HL-60/S4 treated with retinoic acid at 250 ng/mL for 4 days and 3 days (cell line): Measurements from ENCODE around the gene KIRREL3.

Experiments
- in situ Hi-C: fragments of 300-500 bp; cut with MboI; formaldehyde crosslinking; loops from 2 replicates; pipeline ENCODE4 v1.7.0; 2022; ENCODE audit warnings: low sequenced_read_pairs

The KIRREL3 gene

DNA sequence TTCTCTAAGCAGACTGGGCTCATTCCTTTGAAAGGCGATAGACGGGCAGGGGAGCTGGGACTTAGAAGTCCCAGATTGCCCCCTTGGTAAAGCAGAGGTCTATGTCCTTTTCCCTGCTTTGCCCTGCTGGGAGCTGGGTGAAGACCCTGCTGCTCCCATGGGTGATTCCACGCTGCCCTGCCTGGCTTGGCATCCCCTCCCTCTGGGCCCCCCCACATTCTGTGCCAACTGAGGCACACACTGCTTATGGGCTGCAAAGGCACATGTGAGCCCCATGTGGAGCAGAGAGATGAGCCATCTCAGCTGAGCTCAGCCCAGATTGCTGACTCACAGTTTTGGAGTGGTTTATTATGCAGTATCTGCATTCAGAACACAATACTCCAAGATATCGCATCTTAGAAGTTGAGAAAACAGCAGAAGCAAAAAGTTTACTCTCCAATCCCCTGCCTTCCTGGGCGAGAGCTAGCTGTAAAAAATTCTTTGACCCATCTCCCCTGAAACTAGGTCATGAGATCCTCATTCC, 517.9 kb downstream of the KIRREL3 start:
- in situ Hi-C loops, result no loop called here

DNA sequence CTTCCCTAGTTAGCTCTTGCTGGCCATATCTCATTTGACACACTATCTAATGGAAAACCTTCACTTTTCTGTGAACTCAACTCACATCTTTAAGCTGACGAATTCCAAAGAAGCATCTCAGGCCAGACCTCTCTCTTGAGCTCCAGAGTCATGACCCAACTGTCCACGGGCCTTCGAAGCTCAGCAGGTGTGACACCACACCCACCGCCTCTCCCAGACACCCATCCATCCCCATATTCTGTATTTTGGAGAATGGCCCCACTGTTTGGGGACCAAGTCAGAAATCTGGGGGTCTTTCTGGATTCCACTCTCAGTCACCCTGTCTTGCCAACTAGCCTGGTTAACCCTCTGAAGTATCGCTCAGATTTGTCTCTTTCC, 519.3 kb downstream of the KIRREL3 start:
- in situ Hi-C loops, result no loop called here

DNA sequence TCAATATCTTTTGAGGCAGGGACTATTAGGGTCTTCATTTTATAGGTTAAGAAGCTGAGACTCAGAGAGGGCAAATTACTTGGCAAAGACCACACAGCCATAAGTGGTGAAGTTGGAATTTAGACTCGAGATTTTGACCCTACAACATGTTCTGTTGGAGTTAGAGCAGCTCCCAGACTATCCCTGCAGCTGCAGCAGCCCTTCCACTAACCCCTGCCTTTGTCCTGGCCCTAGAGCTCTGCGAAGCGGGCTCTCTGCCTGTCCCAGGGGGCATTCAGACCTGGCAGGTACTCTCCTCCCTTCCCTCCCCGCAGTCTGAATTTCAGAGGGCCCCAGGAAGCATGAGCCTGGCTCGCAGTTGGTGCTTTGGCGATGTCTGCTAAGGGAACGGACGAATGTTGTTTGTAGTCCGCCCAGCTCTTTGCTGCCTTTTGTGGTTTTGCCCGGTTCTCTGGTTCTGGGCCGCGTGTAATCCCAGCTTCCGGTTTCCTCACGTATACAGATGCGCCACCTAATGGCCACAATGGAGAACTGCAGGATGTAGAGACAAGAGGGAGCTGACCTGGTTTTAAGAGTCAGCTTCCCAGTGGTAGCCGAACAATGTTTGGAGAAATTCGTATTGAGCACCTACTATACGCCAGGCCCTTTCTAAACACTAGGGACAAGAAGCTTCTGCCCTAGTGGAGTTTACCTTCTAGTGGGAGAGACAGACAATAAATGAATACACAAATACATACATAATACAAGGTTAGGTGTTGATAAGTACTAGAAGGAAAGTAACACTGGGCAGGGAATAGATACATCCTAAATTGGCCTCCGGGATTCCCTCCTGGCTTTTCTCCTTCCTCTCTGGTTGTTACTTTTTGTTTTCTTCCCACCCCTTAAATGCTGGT, 519.9 kb downstream of the KIRREL3 start:
- in situ Hi-C loops, result no loop called here

DNA sequence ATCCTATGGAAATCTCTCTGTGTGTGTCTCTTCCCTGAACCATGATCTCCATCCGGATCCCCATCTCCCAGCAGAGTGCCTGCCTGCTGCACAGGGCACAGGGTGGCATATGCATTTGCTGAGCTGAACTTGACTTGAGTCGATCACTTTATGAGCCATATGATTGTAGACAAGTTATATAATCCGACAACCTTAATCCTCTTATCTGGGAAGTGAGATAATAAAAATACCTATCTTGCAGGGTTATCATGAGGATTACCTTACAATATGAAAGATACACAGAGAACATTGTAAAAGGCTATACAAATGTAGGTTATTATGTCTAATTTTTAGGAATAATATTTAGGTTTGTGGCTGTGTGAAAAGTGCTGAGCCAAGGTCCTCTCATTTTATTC, 520.6 kb downstream of the KIRREL3 start:
- in situ Hi-C loops, result no loop called here

DNA sequence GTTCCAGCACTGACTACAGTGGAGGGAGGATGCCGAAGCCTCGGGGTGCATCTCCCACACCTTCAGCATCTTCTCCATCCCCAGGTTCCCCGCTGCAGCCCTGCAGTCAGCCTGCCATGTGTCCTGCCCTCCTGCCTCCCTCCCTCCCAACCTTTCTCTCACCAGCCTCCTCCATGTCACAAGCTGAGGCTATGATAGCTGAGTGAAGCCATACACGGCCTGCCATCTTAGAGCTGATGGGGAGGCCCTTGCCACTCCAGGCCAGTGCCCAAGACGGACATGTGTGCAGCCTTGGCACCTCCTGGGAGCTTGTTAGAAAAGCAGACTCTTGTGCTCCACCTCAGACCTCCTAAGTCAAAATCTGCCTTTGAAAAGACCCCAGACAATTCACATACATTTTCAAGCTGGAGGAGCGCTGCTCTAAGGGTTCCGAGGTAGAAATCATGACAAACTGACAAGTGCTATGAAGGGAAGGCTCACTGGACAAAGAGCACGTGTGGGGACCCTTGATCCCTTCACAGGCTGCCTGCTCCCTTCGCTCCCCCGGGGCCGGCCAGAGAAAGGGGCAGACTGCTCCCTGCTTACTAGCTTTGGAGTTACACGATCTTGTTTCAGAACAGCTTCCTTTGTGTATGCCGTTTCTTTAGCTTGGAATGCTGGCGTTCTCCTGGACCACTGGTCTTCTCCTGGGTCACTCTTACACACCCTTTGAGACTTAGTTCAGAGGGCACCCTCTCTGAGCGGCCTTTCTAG, 521.2 kb downstream of the KIRREL3 start:
- in situ Hi-C loops, result no loop called here

DNA sequence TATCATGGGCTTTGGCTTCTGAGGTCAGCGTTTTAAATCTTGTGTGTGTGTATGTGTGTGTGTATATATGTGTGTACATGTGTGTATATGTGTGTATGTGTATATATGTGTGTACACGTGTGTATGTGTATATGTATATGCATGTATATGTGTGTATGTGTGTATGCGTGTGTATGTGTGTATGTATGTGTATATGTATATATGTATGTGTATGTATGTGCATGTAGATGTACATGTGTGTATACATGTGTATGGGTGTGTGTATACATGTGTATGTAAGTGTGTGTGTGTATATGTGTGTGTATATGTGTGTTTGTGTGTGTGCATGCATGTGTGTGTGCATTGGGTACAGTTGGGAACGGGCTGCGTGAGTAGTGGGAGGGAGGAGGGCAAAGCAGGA, 522.1 kb downstream of the KIRREL3 start:
- in situ Hi-C loops, result no loop called here

DNA sequence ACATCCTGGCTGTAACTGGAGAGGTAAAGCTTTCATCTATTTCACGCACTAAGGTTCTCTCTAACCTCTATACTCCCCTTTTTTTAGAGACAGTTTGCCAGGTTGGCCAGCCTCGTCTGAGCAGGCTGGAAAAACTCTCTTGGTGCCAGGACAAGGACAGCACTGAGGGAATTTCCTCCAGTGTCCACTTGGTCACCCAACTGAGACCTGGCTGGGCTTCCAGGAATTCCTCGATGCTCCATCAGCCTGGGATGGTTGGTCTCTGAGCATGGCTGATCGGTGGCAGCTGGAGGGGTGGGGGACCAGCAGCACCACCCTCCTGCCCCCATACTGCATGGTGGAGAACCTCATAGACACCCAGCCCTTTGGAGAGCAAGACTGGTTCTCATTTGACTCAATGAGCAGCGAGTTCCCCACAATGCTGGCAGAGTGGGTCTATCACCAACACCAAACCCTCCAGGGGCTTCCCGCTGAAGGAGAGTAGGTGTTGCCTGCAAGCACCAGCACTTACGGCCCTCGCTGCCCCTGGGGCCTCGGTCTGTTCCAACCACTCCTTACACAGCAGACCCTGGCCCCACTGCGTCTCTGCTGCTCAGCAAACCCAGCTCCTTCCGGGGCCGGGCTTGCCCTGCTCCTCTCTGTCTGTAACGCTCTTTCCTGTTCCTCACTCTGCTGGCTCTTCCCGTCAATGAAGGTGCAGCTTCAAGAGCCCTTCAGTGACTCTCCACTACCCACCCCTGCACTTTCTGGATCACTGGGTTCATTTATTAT, 522.9 kb downstream of the KIRREL3 start:
- in situ Hi-C loops, result no loop called here

DNA sequence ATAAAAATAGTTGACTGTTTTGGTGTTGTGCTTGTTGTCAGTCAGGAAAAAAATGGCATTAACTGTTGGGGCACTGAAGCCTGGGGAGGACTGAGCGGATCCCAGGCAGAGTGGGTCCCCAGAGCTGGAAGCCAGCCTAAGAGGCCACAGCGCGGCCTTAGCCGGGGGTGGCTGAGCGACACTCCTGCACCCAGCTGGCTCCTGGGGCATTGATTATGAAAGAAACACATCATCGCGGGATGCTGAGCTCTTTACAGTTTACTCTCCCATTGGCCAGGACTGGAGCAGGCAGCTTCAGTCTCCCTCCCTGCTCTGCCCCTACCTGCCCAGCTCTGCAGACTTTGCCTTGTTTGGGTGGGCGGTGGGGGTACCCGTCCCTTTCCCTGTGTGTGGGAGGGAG, 523.6 kb downstream of the KIRREL3 start:
- in situ Hi-C loops, result no loop called here

DNA sequence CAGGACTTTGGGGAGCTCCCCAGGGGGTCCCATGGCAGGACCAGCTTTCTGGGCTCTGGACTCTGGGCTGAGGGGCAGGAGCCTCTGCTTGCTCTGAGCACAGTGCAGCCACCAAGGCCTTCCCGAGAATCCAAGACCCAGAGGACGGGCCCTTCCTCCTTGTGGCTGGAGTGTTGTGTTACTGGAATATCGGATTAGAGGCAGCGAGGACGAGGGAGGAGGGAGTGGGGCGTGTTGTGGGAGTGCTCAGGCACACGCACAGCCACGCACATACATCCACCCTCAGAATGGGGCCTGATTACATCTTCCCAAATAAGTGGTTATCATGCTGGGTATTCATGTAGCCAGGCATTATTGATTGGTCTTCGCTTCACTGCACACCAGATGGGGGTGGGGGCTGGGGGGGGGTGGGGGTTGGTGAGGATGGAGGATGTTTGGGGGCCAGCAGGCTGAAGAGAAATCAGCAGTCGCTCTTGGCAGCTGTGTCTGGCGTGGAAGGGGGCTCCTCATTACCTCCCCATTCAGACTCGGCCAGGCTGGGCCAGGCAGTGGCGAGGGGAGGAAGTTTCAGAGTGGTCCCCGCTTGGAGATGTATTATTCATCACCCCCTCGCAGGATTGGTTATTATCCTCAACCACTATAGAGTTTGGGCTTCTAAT, 524.2 kb downstream of the KIRREL3 start:
- in situ Hi-C loops, result no loop called here

DNA sequence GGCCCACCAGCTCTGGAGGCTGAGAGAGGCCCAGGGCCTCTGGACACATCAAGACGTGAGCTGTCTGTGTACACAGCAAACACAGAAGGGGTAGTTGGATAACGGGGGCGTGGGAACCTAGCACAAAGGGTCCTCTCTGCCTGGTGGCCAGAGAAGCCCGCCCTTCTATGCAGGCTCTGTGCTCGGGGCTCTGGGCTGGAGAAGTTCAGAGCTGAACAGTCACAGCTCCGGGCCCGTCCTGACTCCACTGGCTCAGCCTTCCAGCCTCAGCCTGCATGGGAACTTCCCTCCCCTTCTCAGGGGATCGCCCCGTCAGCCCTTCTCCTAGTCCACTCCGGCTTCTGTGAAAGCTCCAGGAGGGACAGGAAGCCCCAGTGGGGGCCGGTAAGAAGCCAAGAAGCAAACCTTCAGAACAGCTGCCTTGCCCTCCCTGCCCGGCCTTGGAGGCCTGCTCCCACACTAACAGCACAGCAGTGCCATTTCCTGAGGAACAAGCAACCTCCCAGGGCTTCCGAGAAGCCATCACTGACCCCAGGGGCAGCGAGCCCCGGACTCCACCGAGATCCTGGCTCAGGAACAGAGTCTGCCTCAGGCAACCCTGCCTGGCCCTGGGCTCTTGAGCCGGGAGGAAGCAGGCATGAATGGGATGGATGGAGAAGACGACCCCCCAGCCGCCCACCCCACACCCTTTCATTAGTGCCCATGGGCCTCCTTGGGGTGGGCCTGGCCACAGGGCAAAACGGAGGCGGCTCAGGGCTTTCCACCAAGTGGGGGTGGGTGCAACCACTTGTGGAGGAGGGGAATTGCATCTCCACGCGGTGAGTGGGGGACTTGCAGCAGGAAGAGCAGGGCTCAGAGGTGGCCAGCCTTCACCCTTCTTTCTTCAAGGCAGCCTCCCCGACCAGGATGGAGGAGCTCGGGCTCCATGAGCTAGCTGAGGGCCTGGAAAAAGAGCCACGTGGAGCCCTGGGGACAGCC, 525.3 kb downstream of the KIRREL3 start:
- in situ Hi-C loops, result no loop called here

DNA sequence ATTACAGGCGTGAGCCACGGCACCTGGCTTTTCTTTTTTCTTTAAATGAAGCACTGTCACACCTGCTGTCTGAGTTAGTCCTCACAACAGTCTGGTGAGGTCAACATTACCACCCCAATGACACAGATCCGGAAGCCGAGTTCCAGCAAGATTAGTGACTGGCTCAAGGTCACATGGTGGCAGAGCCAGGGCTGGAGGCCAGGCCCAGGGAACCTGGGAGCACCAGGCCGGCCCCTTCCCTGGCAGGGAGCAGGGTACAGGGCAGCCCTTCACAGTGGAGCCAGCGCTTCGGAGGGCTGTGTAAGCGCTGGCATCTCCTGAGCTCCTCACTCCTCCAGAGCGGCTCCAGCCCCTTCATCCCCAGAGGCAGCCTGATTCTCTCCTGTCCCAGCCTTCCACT, 526.4 kb downstream of the KIRREL3 start:
- in situ Hi-C loops, result no loop called here

DNA sequence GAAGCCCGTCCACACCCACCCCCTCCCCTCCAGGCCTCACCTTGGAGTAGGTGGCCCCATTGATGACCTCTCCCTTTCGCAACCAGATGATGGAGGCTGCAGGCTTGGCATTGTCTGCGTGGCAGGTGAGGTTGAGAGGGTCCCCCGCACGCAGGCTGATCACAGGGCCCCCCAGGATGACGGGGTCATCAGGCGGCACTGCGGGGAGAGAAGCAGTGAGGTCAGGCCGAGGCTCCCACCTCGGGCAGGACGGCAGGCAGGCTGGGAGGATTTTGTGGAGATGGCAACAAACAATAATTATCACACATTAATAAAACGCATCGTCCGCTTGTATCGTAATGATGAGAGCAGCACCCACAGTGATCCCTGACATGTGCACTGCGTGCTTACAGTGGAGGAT, 527.3 kb downstream of the KIRREL3 start:
- in situ Hi-C loops, result no loop called here

DNA sequence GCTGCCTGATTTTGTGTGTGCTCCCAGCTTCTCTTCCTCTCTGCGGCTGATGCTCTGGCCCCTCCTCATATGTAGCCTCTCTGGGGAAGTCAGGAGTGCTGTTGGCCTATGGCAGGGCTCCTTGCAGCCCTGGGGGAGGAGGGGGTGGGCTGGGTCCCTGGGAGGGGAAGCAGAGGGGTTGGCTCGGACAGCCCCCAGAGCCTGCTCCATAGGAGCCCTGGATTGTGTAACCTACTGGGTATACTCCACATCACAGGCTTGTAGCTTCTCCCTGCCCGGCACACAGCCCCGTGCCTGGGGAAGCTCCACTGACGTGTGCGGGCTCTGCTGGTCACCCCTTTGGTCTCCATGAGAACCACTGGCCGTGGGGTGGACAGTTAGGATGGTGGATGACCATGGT, 531.3 kb downstream of the KIRREL3 start:
- in situ Hi-C loops, result no loop called here

DNA sequence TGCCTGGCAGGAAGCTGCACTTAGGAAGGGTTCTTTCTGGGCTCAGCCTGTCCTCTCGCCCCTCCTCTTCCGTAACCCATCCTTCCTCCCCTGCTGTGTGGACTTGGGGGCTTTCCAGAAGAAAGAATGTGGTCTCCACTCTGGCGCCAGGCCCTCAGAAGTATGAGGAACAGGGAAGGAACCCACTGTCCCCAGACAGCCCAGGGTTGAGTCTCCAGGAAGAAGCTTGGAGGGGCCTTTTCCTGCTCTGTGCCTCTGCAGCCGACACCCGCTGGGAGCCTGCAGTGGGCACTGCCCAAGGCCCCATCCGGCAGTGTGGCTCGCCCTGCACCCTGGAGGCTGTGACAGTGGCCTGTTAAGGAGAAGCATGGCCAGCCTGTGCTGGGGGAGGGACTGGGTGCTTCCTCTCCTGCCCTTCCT, 532.5 kb downstream of the KIRREL3 start:
- in situ Hi-C loops, result no loop called here

DNA sequence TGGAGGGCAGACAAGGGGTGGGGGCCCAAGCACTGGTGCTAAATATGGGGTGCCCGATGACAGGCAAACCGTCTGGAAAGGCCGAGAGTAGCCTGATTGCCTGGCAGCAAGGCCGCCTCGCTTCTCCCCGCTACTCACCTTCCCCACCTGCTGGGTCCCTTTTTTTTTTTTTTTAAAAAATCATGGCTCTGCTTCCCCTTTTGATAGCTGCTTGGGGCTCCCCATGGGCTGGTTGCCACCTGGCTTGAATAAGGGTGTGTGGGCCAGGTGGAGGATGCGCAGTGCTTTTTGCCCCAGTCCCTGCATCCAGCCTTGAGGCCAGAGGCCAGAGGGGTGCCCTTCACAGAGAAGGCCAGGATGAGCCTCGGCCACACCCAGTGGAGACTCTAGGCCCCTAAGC, 533.1 kb downstream of the KIRREL3 start:
- in situ Hi-C loops, result no loop called here

DNA sequence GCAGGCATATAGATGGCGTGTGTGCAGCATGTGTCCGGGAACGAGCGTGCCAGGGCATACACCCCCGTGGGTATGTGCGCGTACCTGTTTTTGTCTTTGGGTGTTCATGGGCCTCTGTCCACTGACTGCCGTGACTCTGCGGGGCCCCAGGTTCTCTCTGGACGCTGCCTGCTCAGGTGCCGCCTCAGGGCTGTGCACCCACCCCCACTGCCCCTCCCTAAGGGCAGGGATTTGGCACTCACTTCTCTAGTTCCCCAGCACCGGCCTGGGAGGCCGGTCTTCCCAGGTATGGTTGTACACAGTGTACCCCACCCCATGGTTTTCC, 533.6 kb downstream of the KIRREL3 start:
- in situ Hi-C loops, result no loop called here

DNA sequence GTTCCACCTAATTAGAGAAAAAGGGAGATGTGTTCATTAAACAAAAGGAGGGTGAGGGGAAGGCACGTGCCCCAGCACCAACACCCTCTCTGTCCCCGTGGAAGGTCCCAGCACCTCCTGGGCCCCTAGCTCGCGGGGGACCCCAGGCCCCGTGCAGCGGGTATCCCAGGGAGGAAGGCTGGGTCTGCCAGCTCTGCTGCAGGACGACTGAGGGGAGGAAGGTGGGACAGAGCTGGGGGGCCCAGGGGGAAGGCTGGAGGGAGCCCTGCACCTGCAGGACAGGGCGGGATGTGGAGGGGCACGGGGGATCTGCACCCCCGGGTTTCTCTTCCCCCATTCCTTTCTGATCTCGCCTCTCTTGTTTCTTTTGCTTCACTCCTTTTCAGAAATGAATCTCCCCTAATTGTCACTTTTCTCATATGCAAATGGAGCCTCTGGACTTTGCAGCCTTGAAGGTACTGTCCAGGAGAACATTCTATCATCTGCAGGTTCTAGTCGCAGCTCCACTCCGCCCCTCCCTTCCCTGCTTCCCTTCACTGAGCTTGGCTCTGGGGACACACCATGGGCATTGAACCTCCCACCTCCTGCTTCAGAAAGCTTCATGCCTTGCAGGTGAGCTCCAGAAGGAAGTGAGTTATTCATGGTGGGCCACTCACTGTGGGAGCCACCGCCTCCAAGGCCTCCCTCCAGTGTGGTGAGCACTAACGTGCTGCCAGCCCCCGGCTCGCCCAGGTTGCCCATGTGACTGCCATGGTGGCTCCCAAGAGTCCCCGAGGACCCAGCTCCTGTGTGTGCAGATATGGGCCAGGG, 534.1 kb downstream of the KIRREL3 start:
- in situ Hi-C loops, result no loop called here

DNA sequence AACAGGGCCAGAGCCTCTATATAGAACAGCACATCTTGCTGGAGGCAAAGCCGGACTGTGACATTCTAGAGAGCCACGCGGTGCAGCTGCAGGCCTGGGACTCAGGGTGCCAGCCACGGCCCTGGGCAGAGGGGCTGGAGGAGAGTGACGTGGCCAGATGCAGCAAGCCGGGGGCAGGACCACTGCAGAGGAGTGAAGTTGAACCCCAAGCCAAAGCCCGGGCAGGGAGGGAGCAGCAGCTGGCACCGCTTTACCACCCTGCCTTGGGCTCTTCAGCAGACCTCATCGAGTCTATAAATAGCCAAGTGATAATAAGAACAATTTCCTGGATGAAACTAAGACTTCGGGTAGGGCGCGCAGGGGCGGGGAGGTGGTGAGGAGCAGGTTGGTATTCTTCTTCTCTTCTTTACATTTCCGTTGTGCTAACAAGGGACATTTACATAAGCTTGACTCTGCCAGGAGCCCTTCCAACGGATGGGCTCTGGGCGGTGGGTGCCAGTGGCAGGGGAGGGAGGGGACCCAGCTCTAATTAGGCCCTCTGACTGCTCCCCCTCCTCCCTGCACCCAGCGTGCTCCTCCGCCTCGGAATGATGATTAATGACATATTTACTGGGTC, 534.9 kb downstream of the KIRREL3 start:
- in situ Hi-C loops, result no loop called here

DNA sequence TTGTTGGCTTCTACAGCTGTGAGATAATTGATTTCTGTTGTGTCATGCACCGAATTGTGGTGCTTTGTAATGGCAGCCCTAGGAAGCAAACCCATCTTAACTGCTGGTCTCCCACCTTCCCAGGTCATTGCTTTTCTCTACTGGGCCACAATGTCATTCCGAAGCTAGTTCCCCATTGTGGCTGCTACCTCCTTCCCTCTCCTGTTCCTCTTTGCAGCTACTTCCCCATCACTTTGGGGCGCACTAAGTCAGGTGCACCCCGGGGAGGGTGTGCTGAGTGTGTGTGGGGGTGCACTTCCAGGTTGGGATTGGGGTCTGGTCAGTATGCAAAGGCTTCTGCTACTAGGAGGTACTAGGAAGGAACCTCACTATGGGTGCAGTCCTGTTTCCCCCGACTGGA, 535.8 kb downstream of the KIRREL3 start:
- in situ Hi-C loops, result no loop called here
